ENCODE measurements around the gene RFNG. TPM values are rescaled to one million over a fixed set of nuclear protein-coding genes. Genes with fewer than 3 reads are reported as not detected.

RFNG gene
- total RNA-seq, 1 donor from 2014 or later: 61.4 TPM

GRCh38 chr17:82098169-82098938, 46.7 kb upstream of the RFNG start, which contains the start of gene FASN:
Gene FASN (minus strand): TSS chr17:82098236. CDS start chr17:82096445, 1,791 bp downstream.
- peaks cover 60% of the 10 kb centered on the region for H3K4me1 ChIP-seq
- H3K4me3 ChIP-seq: peak within 1 kb of the TSS; percentile 63 to 98
- intact Hi-C loops (cut with DNase I): loop anchor here (5.0 kb wide), 1 partner anchor 66 kb away; the partner anchor contains the start of gene RAC3
- peak in 1 of 2 donors; percentile 60 for TF ChIP-seq POLR2AphosphoS5 (IDR thresholded peaks at IDR 0.05; ENCODE audit: insufficient read depth in 1 of 2, low read depth in 1 of 2)
- TF ChIP-seq, protein P1, sequence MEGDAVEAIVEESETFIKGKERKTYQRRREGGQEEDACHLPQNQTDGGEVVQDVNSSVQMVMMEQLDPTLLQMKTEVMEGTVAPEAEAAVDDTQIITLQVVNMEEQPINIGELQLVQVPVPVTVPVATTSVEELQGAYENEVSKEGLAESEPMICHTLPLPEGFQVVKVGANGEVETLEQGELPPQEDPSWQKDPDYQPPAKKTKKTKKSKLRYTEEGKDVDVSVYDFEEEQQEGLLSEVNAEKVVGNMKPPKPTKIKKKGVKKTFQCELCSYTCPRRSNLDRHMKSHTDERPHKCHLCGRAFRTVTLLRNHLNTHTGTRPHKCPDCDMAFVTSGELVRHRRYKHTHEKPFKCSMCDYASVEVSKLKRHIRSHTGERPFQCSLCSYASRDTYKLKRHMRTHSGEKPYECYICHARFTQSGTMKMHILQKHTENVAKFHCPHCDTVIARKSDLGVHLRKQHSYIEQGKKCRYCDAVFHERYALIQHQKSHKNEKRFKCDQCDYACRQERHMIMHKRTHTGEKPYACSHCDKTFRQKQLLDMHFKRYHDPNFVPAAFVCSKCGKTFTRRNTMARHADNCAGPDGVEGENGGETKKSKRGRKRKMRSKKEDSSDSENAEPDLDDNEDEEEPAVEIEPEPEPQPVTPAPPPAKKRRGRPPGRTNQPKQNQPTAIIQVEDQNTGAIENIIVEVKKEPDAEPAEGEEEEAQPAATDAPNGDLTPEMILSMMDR (IDR thresholded peaks at IDR 0.05): no peak
- TF ChIP-seq POLR2A (IDR thresholded peaks at IDR 0.05): peak in 1 of 2 donors; percentile 96
- H3K27ac ChIP-seq: peak within 1 kb of the TSS; percentile 93
- DNase-seq (ENCODE audit: extremely low spot score in 2 of 2): no peak
- H3K27me3 ChIP-seq: no peaks in the 10 kb centered on the region
- H3K36me3 ChIP-seq: peaks cover 0 to 28% of the 10 kb centered on the region in 2 donors
- no peaks in the 10 kb centered on the region for H3K9me3 ChIP-seq

GRCh38 chr17:82097919-82098168, 46.2 kb upstream of the RFNG start:
- Histone ChIP-seq H3K36me3 (peaks cover 0 to 33% of the 10 kb centered on the region in 2 donors), H3K4me1 (peaks cover 55% of the 10 kb centered on the region), H3K4me3 (peak overlapping the region; percentile 63 to 98), H3K27me3 (no peaks in the 10 kb centered on the region), H3K27ac (peak overlapping the region; percentile 93), H3K9me3 (no peaks in the 10 kb centered on the region)
- intact Hi-C loops (cut with DNase I): loop anchor here (5.0 kb wide), 1 partner anchor 66 kb away; the partner anchor contains the start of gene RAC3
- no peak for DNase-seq (ENCODE audit: extremely low spot score in 2 of 2)
- no peak for TF ChIP-seq POLR2AphosphoS5 (IDR thresholded peaks at IDR 0.05; ENCODE audit: insufficient read depth in 1 of 2, low read depth in 1 of 2)
- TF ChIP-seq, protein P1 (IDR thresholded peaks at IDR 0.05): no peak
- TF ChIP-seq POLR2A (IDR thresholded peaks at IDR 0.05): no peak

GRCh38 chr17:82097184-82097918, 45.7 kb upstream of the RFNG start:
- DNase-seq (ENCODE audit: extremely low spot score in 2 of 2): no peak
- H3K27me3 ChIP-seq: no peaks in the 10 kb centered on the region
- no peaks in the 10 kb centered on the region for H3K9me3 ChIP-seq
- intact Hi-C loops (cut with DNase I): loop anchor here (5.0 kb wide), 1 partner anchor 65 kb away; the partner anchor contains the start of gene RAC3
- H3K27ac ChIP-seq: peak overlapping the region; percentile 93
- TF ChIP-seq, protein P1 (IDR thresholded peaks at IDR 0.05): no peak
- TF ChIP-seq POLR2A (IDR thresholded peaks at IDR 0.05): no peak
- TF ChIP-seq POLR2AphosphoS5 (IDR thresholded peaks at IDR 0.05; ENCODE audit: insufficient read depth in 1 of 2, low read depth in 1 of 2): no peak
- peaks cover 0 to 38% of the 10 kb centered on the region in 2 donors for H3K36me3 ChIP-seq
- H3K4me3 ChIP-seq: peak overlapping the region; percentile 63 to 98
- peaks cover 54% of the 10 kb centered on the region for H3K4me1 ChIP-seq

- no peaks in the 10 kb centered on the region for H3K9me3 ChIP-seq
- intact Hi-C loops (cut with DNase I): loop anchor here (5.0 kb wide), 1 partner anchor 64 kb away; the partner anchor contains the start of gene RAC3
- peak overlapping the region; percentile 63 to 98 for H3K4me3 ChIP-seq
- no peaks in the 10 kb centered on the region for H3K27me3 ChIP-seq
- peaks cover 0 to 44% of the 10 kb centered on the region in 2 donors for H3K36me3 ChIP-seq
- H3K4me1 ChIP-seq: peaks cover 52% of the 10 kb centered on the region
- H3K27ac ChIP-seq: peak overlapping the region; percentile 93
- DNase-seq (ENCODE audit: extremely low spot score in 2 of 2): no peak
- TF ChIP-seq POLR2AphosphoS5 (IDR thresholded peaks at IDR 0.05; ENCODE audit: insufficient read depth in 1 of 2, low read depth in 1 of 2): peak in 1 of 2 donors; percentile 2
- TF ChIP-seq, protein P1 (IDR thresholded peaks at IDR 0.05): no peak
Observed at GRCh38 chr17:82096709-82097183, 45.1 kb upstream of the RFNG start.

Data from vagina (tissue), 2 donors.